Measurements from ENCODE around the gene DDX59. TPM values are rescaled to one million over a fixed set of nuclear protein-coding genes. Genes with fewer than 3 reads are reported as not detected.

The DDX59 gene
- total and polyA plus RNA-seq, 9 of the 15 experiments (the other 6 are each of a cell fraction or from before 2014, with no cell fraction given), result 8.3 to 30.4 (median 19.8) TPM

DNA sequence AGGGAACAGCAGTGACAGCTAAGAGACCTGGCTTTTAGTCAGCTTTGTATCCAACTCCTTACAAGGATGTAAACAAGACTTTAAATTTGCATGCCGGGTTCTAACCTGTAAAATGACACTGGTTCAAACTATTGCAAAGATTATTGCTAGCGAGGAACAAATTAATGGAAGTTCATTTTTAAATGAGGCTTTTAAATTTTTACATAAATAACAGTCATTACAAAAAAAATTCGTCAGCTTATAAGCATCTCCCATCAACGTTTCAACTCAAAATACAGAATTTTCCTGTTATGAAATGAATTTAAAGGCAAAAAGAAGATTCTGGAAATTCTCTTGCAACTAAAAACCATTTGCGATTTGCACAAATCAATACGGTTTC, 49.8 kb downstream of the DDX59 start:
- H3K9ac ChIP-seq (ENCODE audit: insufficient read depth in 1 of 2, low read depth in 2 of 2, low read length in 2 of 2), result peak overlapping the region; percentile 96 to 98; a peak in 3 of 4 replicates
- intact Hi-C loops (cut with micrococcal nuclease) (loop anchor here (1.0 to 5.0 kb wide), 4 partner anchors 50 to 422 kb away; partner anchors contain the start of gene KIF21B), in situ Hi-C loops (cut with MboI) (loop anchor here (5.0 kb wide), 1 partner anchor 182 kb away; no protein-coding TSS in a partner anchor)
- H3K4me3 ChIP-seq, result peak overlapping the region; percentile 75
- peak overlapping the region; percentile 88 for H3K27ac ChIP-seq (ENCODE audit: extremely low read depth, low read depth, low read length)
- H3K27me3 ChIP-seq (ENCODE audit: control insufficient read depth in 2 of 2, insufficient read depth in 2 of 2, low read length in 2 of 2), result no peaks in the 10 kb centered on the region
- WGBS (ENCODE audit: insufficient coverage, low coverage, missing lambda C conversion rate), result 2% methylated on average over 6 of the region's 6 CpGs
- CTCF ChIA-PET (ENCODE audit: low intra/inter-chr PET ratio), result interaction anchor here (6.0 kb wide), 1 partner anchor 183 kb away, joined by 110 read pairs; no protein-coding TSS in a partner anchor
- H3K9me1 ChIP-seq (ENCODE audit: control insufficient read depth, insufficient read depth, low read length), result no peaks in the 10 kb centered on the region
- H3K4me2 ChIP-seq (ENCODE audit: insufficient read depth, low read length), result peak overlapping the region; percentile 88
- H3K79me2 ChIP-seq (ENCODE audit: control insufficient read depth, insufficient read depth, low read length), result peaks cover 31% of the 10 kb centered on the region
- POLR2A ChIA-PET, result interaction anchor here (1.2 to 4.3 kb wide), 2 partner anchors 11 to 50 kb away, joined by 3 to 23 read pairs; partner anchors contain the start of gene DDX59
- TF ChIP-seq GATAD2B (IDR thresholded peaks at IDR 0.05; ENCODE audit: borderline replicate concordance) (0 out of 2 replicates have a peak, but pooled peaks have one; percentile 52), SRSF1 (IDR thresholded peaks at IDR 0.05; ENCODE audit: low read depth, low read length) (no peak), TCFL5 (CRISPR knock-in tag; conservative IDR thresholded peaks at IDR 0.05) (no peak), MXI1 (IDR thresholded peaks at IDR 0.05; ENCODE audit: low read depth, low read length) (no peak), CBFA2T2 (conservative IDR thresholded peaks at IDR 0.05) (no peak)
- TF ChIP-seq, protein P1, sequence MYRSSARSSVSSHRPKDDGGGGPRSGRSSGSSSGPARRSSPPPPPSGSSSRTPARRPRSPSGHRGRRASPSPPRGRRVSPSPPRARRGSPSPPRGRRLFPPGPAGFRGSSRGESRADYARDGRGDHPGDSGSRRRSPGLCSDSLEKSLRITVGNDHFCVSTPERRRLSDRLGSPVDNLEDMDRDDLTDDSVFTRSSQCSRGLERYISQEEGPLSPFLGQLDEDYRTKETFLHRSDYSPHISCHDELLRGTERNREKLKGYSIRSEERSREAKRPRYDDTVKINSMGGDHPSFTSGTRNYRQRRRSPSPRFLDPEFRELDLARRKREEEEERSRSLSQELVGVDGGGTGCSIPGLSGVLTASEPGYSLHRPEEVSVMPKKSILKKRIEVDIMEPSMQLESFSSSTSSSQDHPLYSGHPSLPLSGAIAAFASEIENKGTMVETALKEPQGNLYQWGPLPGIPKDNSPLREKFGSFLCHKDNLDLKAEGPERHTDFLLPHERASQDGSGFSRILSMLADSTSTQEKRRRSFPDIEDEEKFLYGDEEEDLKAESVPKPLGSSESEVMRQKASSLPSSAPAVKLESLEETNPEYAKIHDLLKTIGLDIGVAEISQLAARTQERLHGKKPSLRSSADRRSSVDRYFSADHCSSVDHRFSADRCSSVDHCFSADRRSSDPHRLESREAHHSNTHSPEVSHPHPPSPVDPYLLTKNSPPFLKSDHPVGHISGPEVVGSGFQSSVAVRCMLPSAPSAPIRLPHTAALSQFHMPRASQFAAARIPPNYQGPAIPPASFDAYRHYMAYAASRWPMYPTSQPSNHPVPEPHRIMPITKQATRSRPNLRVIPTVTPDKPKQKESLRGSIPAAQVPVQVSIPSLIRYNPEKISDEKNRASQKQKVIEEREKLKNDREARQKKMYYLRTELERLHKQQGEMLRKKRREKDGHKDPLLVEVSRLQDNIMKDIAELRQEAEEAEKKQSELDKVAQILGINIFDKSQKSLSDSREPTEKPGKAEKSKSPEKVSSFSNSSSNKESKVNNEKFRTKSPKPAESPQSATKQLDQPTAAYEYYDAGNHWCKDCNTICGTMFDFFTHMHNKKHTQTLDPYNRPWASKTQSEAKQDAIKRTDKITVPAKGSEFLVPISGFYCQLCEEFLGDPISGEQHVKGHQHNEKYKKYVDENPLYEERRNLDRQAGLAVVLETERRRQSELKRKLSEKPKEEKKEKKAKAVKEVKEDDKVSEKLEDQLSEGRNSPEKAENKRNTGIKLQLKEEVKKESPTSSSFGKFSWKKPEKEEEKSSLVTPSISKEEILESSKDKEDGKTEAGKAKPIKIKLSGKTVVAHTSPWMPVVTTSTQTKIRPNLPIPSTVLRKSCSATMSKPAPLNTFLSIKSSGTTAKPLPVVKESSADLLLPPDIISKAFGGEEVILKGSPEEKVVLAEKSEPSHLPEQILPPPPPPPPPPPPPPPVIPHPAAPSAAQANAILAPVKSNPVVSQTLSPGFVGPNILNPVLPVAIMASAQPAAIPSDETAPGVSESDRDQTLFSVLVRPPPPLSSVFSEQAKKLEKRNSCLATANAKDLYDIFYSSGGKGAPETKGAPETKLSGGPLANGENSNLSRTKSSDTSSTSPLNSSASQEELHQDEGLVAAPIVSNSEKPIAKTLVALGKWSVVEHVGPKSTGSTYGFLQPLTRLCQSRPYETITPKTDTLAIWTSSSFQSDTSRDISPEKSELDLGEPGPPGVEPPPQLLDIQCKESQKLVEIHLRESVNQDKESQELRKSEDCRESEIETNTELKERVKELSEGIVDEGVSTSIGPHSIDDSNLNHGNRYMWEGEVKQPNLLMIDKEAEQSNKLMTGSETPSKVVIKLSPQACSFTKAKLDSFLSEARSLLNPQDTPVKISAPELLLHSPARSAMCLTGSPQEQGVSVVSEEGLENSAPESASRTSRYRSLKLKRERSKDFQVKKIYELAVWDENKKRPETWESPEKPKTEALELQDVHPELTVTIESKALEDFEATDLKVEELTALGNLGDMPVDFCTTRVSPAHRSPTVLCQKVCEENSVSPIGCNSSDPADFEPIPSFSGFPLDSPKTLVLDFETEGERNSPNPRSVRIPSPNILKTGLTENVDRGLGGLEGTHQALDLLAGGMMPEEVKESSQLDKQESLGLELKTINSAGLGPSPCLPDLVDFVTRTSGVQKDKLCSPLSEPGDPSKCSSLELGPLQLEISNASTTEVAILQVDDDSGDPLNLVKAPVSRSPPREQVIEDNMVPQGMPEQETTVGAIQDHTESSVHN (IDR thresholded peaks at IDR 0.05; ENCODE audit: borderline replicate concordance in 1 of 2, low read depth in 1 of 2), result 0 out of 4 replicates have a peak, but pooled peaks of 1 of the 2 experiments have one; percentile 56
- TF ChIP-seq, protein P2, sequence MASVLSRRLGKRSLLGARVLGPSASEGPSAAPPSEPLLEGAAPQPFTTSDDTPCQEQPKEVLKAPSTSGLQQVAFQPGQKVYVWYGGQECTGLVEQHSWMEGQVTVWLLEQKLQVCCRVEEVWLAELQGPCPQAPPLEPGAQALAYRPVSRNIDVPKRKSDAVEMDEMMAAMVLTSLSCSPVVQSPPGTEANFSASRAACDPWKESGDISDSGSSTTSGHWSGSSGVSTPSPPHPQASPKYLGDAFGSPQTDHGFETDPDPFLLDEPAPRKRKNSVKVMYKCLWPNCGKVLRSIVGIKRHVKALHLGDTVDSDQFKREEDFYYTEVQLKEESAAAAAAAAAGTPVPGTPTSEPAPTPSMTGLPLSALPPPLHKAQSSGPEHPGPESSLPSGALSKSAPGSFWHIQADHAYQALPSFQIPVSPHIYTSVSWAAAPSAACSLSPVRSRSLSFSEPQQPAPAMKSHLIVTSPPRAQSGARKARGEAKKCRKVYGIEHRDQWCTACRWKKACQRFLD (CRISPR knock-in tag; IDR thresholded peaks at IDR 0.05), result peak; percentile 3; the same call in 1 of the 2 replicates
- no peaks in the 10 kb centered on the region for H3K9me3 ChIP-seq (replicated peaks; ENCODE audit: control insufficient read depth, insufficient read depth, low read depth, low read length)
- DNase-seq (ENCODE audit: extremely low read depth in 1 of 4, low spot score in 3 of 4) (no peak), ATAC-seq (no peak), FAIRE-seq (peak; percentile 54)
- BruUV-seq (replicated peaks), result TSS peak; percentile 48
- peak overlapping the region; percentile 87 for H2AFZ ChIP-seq (ENCODE audit: low read depth, low read length)
- peaks cover 3 to 15% of the 10 kb centered on the region in 2 experiments; a peak in 4 of 5 replicates for H3K4me1 ChIP-seq (replicated peaks in 1 of 2; ENCODE audit: control insufficient read depth in 2 of 2, insufficient read depth in 2 of 2, low read length in 2 of 2)
- H3K36me3 ChIP-seq (ENCODE audit: control insufficient read depth, insufficient read depth, low read length), result peaks cover 45% of the 10 kb centered on the region
- no peaks in the 10 kb centered on the region for H4K20me1 ChIP-seq (replicated peaks; ENCODE audit: control insufficient read depth, insufficient read depth, low read length)

Data from K562 (cell line).